CD4-positive, alpha-beta T cell (primary cell): ENCODE results near the gene SMIM45.

Experiments
- ATAC-seq: fragments of 200-7000 bp; cut with Tn5 transposase; one replicate; pipeline ENCODE4 v1.10.0; 2022; ENCODE audit warnings: mild to moderate bottlenecking; ENCODE audit not compliant: poor library complexity
- CTCF ChIA-PET: fragments of 350-600 bp; sonication (Branson Sonifier 250); formaldehyde crosslinking; loops from one replicate; lab custom pipeline; 2021; ENCODE audit warnings: antibody characterized with exemption, inconsistent platforms; lab: Charles Lee
- POLR2A ChIA-PET: fragments of 350-600 bp; sonication (Branson Sonifier 250); formaldehyde crosslinking; loops from one replicate; lab custom pipeline; 2021; ENCODE audit warnings: antibody characterized with exemption, inconsistent platforms; lab: Charles Lee
- DNase-seq, 14 experiments: peaks; one replicate each; pipeline ENCODE4 v3.0.0-alpha.2; 2013 to 2020; ENCODE audit warnings: mixed read lengths in 2 of 14
- H3K27ac ChIP-seq, 2 donors: one replicate each; pipeline versions ENCODE4 v1.5.1 to v1.7.0; 2013; ENCODE audit warnings: low read length in 2 of 2, low read depth in 1 of 2, mild to moderate bottlenecking in 1 of 2
- H3K27me3 ChIP-seq, 2 experiments: 1 replicate in 1 of 2; 2 replicates in 1 of 2; pipeline versions ENCODE4 v1.6.1 to v1.7.0; 2013; ENCODE audit warnings: low read length in 2 of 2, control low read depth in 1 of 2, mild to moderate bottlenecking in 1 of 2, moderate library complexity in 1 of 2; ENCODE audit not compliant: insufficient read depth in 2 of 2, control insufficient read depth in 1 of 2
- H3K36me3 ChIP-seq: one replicate; pipeline ENCODE4 v1.6.1; 2013; ENCODE audit warnings: low read length, control low read depth; ENCODE audit not compliant: insufficient read depth
- H3K4me1 ChIP-seq: one replicate; pipeline ENCODE4 v1.6.1; 2013; ENCODE audit warnings: low read length, control low read depth; ENCODE audit not compliant: insufficient read depth
- H3K4me3 ChIP-seq: one replicate; pipeline ENCODE4 v1.5.1; 2013; ENCODE audit warnings: mild to moderate bottlenecking, low read length, moderate library complexity
- H3K9me3 ChIP-seq, 2 experiments: 1 replicate in 1 of 2; 2 replicates in 1 of 2; pipeline versions ENCODE4 v1.6.1 to v1.7.0; 2013; ENCODE audit warnings: low read length in 2 of 2, mild to moderate bottlenecking in 2 of 2, control low read depth in 1 of 2, moderate library complexity in 1 of 2; ENCODE audit not compliant: control insufficient read depth in 1 of 2, insufficient read depth in 1 of 2
- H3K27ac Mint-ChIP-seq: one replicate; pipeline ENCODE4 v1.8.0; 2020; ENCODE audit warnings: mixed read lengths
- H3K27me3 Mint-ChIP-seq: one replicate; pipeline ENCODE4 v1.8.0; 2021; ENCODE audit warnings: mixed read lengths
- H3K36me3 Mint-ChIP-seq: one replicate; pipeline ENCODE4 v1.8.0; 2021; ENCODE audit warnings: low read depth, mixed read lengths
- H3K4me1 Mint-ChIP-seq: one replicate; pipeline ENCODE4 v1.8.0; 2021; ENCODE audit warnings: low read depth, mixed read lengths
- H3K4me3 Mint-ChIP-seq: one replicate; pipeline ENCODE4 v1.8.0; 2020; ENCODE audit warnings: mild to moderate bottlenecking, mixed read lengths
- H3K9me3 Mint-ChIP-seq: one replicate; pipeline ENCODE4 v1.8.0; 2020; ENCODE audit warnings: mixed read lengths
- CTCF ChIP-seq: fragments of 200-600 bp; IDR thresholded peaks from one replicate; pipeline ENCODE4 v1.8.0; 2022; ENCODE audit warnings: antibody characterized with exemption, mild to moderate bottlenecking
- intact Hi-C, 2 experiments: fragments of 100-400 bp; cut with DNase I in 1 of 2; cut with micrococcal nuclease in 1 of 2; formaldehyde crosslinking; loops; one replicate each; pipeline versions ENCODE4 v1.15.1 to v1.9.0; 2023 to 2025; cut with DNase I, micrococcal nuclease

Gene SMIM45

GRCh38 chr22:41910050-41911000, 41.6 kb upstream of the SMIM45 start:
- ChIA-PET POLR2A (interaction anchor here (2.4 to 2.9 kb wide), 2 partner anchors 16 to 30 kb away, joined by 8 to 13 read pairs; partner anchors contain the start of gene TNFRSF13C), CTCF (interaction anchor here (3.1 kb wide), 1 partner anchor 16 kb away, joined by 15 read pairs; the partner anchor contains the start of gene TNFRSF13C)
- peaks cover 36 to 41% of the 10 kb centered on the region in 2 experiments for H3K27me3 ChIP-seq
- peaks cover 42% of the 10 kb centered on the region for H3K4me1 ChIP-seq
- no peak overlapping the region for H3K27ac ChIP-seq
- peaks cover 0 to 26% of the 10 kb centered on the region in 2 experiments for H3K9me3 ChIP-seq
- no peak for TF ChIP-seq CTCF
- Mint-ChIP-seq H3K4me1 (peaks cover 23% of the 10 kb centered on the region), H3K4me3 (peak overlapping the region; percentile 66), H3K27ac (no peak overlapping the region), H3K9me3 (no peaks in the 10 kb centered on the region), H3K27me3 (peaks cover 44% of the 10 kb centered on the region), H3K36me3 (peaks cover 7% of the 10 kb centered on the region)
- intact Hi-C loops = no loop called here
- ATAC-seq (peak; percentile 46), DNase-seq (peak in 8 of 14 experiments; percentile 23 to 68 (median 46))
- H3K4me3 ChIP-seq = peak overlapping the region; percentile 34
- peaks cover 5% of the 10 kb centered on the region for H3K36me3 ChIP-seq

- ATAC-seq (peak; percentile 13), DNase-seq (peak in 3 of 14 experiments; percentile 23 to 49 (median 49))
- Mint-ChIP-seq H3K4me3 (peak overlapping the region; percentile 74), H3K27ac (no peak overlapping the region), H3K4me1 (peaks cover 27% of the 10 kb centered on the region), H3K27me3 (peaks cover 51% of the 10 kb centered on the region), H3K9me3 (no peaks in the 10 kb centered on the region), H3K36me3 (no peaks in the 10 kb centered on the region)
- peaks cover 48% of the 10 kb centered on the region for H3K4me1 ChIP-seq
- peak overlapping the region; percentile 34 for H3K4me3 ChIP-seq
- intact Hi-C loops = no loop called here
- H3K36me3 ChIP-seq = no peaks in the 10 kb centered on the region
- no peak for TF ChIP-seq CTCF
- ChIA-PET POLR2A (interaction anchor here (1.2 to 2.4 kb wide), 3 partner anchors 15 to 129 kb away, joined by 3 to 8 read pairs (median 3); partner anchors contain the start of genes CCDC134 and TNFRSF13C), CTCF (interaction anchor here (2.1 to 3.1 kb wide), 2 partner anchors 15 to 214 kb away, joined by 8 to 15 read pairs; partner anchors contain the start of gene TNFRSF13C)
- H3K27ac ChIP-seq = no peak overlapping the region
- H3K27me3 ChIP-seq = peaks cover 44 to 49% of the 10 kb centered on the region in 2 experiments
- H3K9me3 ChIP-seq = peaks cover 0 to 31% of the 10 kb centered on the region in 2 experiments
Measured at GRCh38 chr22:41911001-41911611, 40.8 kb upstream of the SMIM45 start.

- Mint-ChIP-seq H3K9me3 (no peaks in the 10 kb centered on the region), H3K36me3 (no peaks in the 10 kb centered on the region), H3K27ac (no peak overlapping the region), H3K4me1 (peaks cover 29% of the 10 kb centered on the region), H3K4me3 (peak overlapping the region; percentile 76), H3K27me3 (peaks cover 62% of the 10 kb centered on the region)
- ATAC-seq = no peak
- no peak for TF ChIP-seq CTCF
- Histone ChIP-seq H3K27me3 (peaks cover 47 to 51% of the 10 kb centered on the region in 2 experiments), H3K27ac (no peak overlapping the region), H3K4me3 (no peak overlapping the region), H3K36me3 (no peaks in the 10 kb centered on the region), H3K4me1 (peaks cover 46% of the 10 kb centered on the region), H3K9me3 (peaks cover 0 to 31% of the 10 kb centered on the region in 2 experiments)
- DNase-seq = no peak
- CTCF ChIA-PET = interaction anchor here (1.6 to 2.1 kb wide), 2 partner anchors 14 to 215 kb away, joined by 8 to 13 read pairs; partner anchors contain the start of gene TNFRSF13C
- POLR2A ChIA-PET = interaction anchor here (1.2 to 2.4 kb wide), 4 partner anchors 14 to 131 kb away, joined by 3 to 8 read pairs (median 6); partner anchors contain the start of genes CCDC134 and TNFRSF13C
- intact Hi-C loops = no loop called here
Measured at GRCh38 chr22:41912338-41913039, 39.5 kb upstream of the SMIM45 start.
